Psoas muscle (tissue), 8 donors: Measurements from ENCODE around the gene TTLL11. TPM values are rescaled to one million over a fixed set of nuclear protein-coding genes. Genes with fewer than 3 reads are reported as not detected.
A peak's percentile ranks its signal among the peaks of the same experiment; 100 is the strongest.

ENCODE experiments used
- ATAC-seq, 4 donors: fragments of 200-7000 bp; cut with Tn5 transposase; one replicate each; pipeline ENCODE4 v1.9.1; 2020; ENCODE audit warnings: moderate library complexity in 3 of 4, mild to moderate bottlenecking in 2 of 4
- DNase-seq, 2 donors: peaks; one replicate each; pipeline ENCODE4 v3.0.0-alpha.2; 2020
- H3K27ac ChIP-seq: fragments of 200-600 bp; one replicate; pipeline ENCODE4 v1.8.0; 2022
- H3K27me3 ChIP-seq, 3 donors: fragments of 200-600 bp in 1 of 3; one replicate each; pipeline versions ENCODE4 v1.6.1 to v1.8.0; 2013 to 2022; ENCODE audit warnings: low read length in 2 of 3, mild to moderate bottlenecking in 2 of 3, moderate library complexity in 1 of 3; ENCODE audit not compliant: insufficient read depth in 3 of 3
- H3K36me3 ChIP-seq, 2 donors: fragments of 200-600 bp in 1 of 2; one replicate each; pipeline versions ENCODE4 v1.6.1 to v1.8.0; 2013 to 2022; ENCODE audit warnings: low read depth in 1 of 2, mild to moderate bottlenecking in 1 of 2, moderate library complexity in 1 of 2; ENCODE audit not compliant: insufficient read depth in 1 of 2
- H3K4me1 ChIP-seq: fragments of 200-600 bp; one replicate; pipeline ENCODE4 v1.8.0; 2022
- H3K4me3 ChIP-seq: fragments of 200-600 bp; one replicate; pipeline ENCODE4 v1.8.0; 2022; ENCODE audit warnings: mild to moderate bottlenecking
- H3K9me3 ChIP-seq: fragments of 200-600 bp; one replicate; pipeline ENCODE4 v1.8.0; 2022
- CTCF ChIP-seq: fragments of 200-600 bp; IDR thresholded peaks from one replicate; pipeline ENCODE4 v1.8.0; 2022; ENCODE audit warnings: antibody characterized with exemption
- WGBS, 3 donors: extraction: QIAGEN DNeasy Blood & Tissue Kit; methylation state at CpG; one replicate each; pipeline versions ENCODE4 v1.1.6 to v1.1.7; 2013; 5-methylcytosine and 5-hydroxymethylcytosine counted together
- intact Hi-C, 2 donors: fragments of 100-400 bp; cut with DNase I; formaldehyde crosslinking; loops; one replicate each; pipeline versions ENCODE4 v1.11.0 to v1.14.2; 2022
- polyA plus RNA-seq, 3 donors: library from polyadenylated mRNA; stranded (reverse); fragments of 200-250 nt; gene quantifications; one replicate each; pipeline ENCODE4 v1.2.3, GENCODE V29; 2013
- total RNA-seq, 4 donors: library from RNA; stranded (reverse); fragmentation: NEBNext Ultra II Directional in 2 of 4; extraction: Animal tissue kit (Norgen Biotek cat#: 25700) in 2 of 4; gene quantifications; one replicate each; pipeline versions ENCODE4 v1.2.1 to v1.2.4, GENCODE V29; 2021 to 2023
- donor health status: healthy with polysubstance abuse.
- donor health status: DM: no; HTN: no; CAD: no; lungs with moderate emphysema.
- donor health status: Bipolar disorder and iron deficiency.
- donor health status: healthy.
- donor health status: DM: yes; HTN: yes; CAD: no.
- donor health status: DM: no; HTN: no; CAD: no.
- donor health status: DM: no; HTN: no; CAD: no.
- donor health status: DM: yes; HTN: yes; CAD: no.

Gene TTLL11
- total and polyA plus RNA-seq, 7 donors: 15.1 to 56.4 (median 19.3) TPM

- peak; percentile 82 to 93 (median 88) for ATAC-seq
- peak; percentile 96 for TF ChIP-seq CTCF
- Histone ChIP-seq H3K36me3 (no peaks in the 10 kb centered on the region), H3K27me3 (peaks cover 0 to 13% (median 0%) of the 10 kb centered on the region in 3 donors), H3K4me1 (peaks cover 6% of the 10 kb centered on the region), H3K9me3 (no peaks in the 10 kb centered on the region), H3K27ac (no peak overlapping the region), H3K4me3 (no peak overlapping the region)
- DNase-seq: peak; percentile 82 to 88
- intact Hi-C loops: loop anchor here (1.0 to 10.0 kb wide), 6 partner anchors 97 to 690 kb away; partner anchors contain the start of gene OR1K1 (in 1 of the 2)
- 1 to 2% (median 1%) methylated on average over 8 of the region's 8 CpGs for WGBS, 3 donors
These were observed 32.0 kb upstream of the TTLL11 start for GRCh38 chr9:122125158-122125508.

GRCh38 chr9:122124528-122124927 is 31.4 kb upstream of the TTLL11 start:
- no peak overlapping the region for H3K27ac ChIP-seq
- H3K27me3 ChIP-seq: peaks cover 0 to 13% (median 0%) of the 10 kb centered on the region in 3 donors
- no peak for DNase-seq
- peaks cover 6% of the 10 kb centered on the region for H3K4me1 ChIP-seq
- H3K36me3 ChIP-seq: no peaks in the 10 kb centered on the region
- H3K9me3 ChIP-seq: no peaks in the 10 kb centered on the region
- WGBS, 3 donors: 73 to 85% (median 79%) methylated on average over 7 of the region's 7 CpGs
- no peak for ATAC-seq
- no peak for TF ChIP-seq CTCF
- H3K4me3 ChIP-seq: no peak overlapping the region
- intact Hi-C loops: loop anchor here (2.0 to 10.0 kb wide), 4 partner anchors 224 to 690 kb away; partner anchors contain the start of gene OR1K1 (in 1 of the 2)

DNA sequence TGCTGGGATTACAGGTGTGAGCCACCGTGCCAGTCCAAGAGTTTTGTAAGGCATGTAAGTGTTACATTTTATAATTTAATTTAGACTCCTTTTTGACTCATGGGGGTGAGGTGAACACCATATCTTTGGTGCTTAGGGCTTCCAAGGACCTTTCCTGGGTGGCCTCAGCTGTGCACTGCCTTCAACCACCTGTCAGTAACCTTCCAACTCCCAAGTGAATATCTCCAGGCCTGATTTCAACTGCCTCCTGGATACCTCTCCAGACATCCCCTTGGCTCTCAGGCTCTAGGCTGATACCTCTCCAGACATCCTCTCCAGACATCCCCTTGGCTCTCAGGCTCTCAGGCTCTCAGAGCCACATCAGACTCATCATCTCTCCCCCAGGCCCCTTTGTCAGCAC is 30.9 kb upstream of the TTLL11 start:
- WGBS, 3 donors: 74 to 94% (median 75%) methylated on average over 1 of the region's 1 CpG
- Histone ChIP-seq H3K4me3 (no peak overlapping the region), H3K27me3 (peaks cover 0 to 13% (median 0%) of the 10 kb centered on the region in 3 donors), H3K27ac (no peak overlapping the region), H3K9me3 (no peaks in the 10 kb centered on the region), H3K4me1 (peaks cover 6% of the 10 kb centered on the region), H3K36me3 (no peaks in the 10 kb centered on the region)
- no peak for DNase-seq
- TF ChIP-seq CTCF: no peak
- intact Hi-C loops: loop anchor here (2.0 to 10.0 kb wide), 4 partner anchors 225 to 691 kb away; partner anchors contain the start of gene OR1K1 (in 1 of the 2)
- no peak for ATAC-seq

DNA sequence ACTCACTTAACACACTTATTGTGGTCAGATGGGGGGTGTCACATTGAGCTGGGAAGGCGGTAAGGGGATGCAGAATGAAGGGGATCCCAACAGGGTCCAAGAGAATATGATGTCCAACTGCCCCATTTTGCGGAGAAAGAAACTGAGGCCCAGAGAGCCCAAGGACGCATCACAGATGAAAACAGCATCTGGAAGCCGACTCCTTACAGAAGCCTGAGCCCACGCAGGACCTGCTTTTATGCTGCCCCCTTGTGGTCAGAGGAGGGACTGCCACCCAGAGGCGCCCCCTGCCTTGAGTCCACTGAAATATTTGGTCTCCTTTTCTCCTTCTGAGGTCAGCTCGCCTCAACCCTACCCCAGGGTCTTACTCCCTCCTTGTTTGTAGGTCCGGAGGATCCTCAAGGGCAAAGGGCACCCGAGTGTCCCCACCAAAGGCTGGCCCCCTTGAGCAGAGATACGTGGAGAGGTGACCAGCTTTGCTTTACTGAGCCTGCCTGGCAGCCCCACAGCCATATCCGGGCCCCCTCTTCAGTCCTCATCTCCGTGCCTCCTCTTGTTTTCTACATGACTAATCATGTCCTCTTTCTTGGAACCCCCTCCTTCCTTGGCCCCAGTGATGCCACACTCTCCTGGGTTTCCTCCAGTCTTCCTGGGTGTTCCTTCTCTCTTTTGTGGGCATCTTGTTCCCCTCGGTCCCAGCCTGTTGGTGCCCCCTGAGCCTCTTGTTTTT is 30.0 kb upstream of the TTLL11 start:
- peak; percentile 97 for TF ChIP-seq CTCF
- Histone ChIP-seq H3K9me3 (no peaks in the 10 kb centered on the region), H3K27me3 (peaks cover 0 to 13% (median 0%) of the 10 kb centered on the region in 3 donors), H3K4me3 (no peak overlapping the region), H3K27ac (no peak overlapping the region), H3K4me1 (peaks cover 6% of the 10 kb centered on the region), H3K36me3 (no peaks in the 10 kb centered on the region)
- peak; percentile 69 to 80 (median 78) for ATAC-seq
- peak; percentile 69 to 85 for DNase-seq
- intact Hi-C loops: loop anchor here (1.0 to 10.0 kb wide), 5 partner anchors 23 to 692 kb away; partner anchors contain the start of gene OR1K1 (in 1 of the 2)
- 29 to 31% (median 31%) methylated on average over 13 of the region's 13 CpGs for WGBS, 3 donors
